Cardiac ventricle fibroblast (primary cell): ENCODE measurements around the gene SHC2. TPM values are rescaled to one million over a fixed set of nuclear protein-coding genes. Genes with fewer than 3 reads are reported as not detected.

Experiments
- total RNA-seq: library from RNA; depleted of rRNA; stranded (reverse); fragments of >200 nt; gene quantifications from 2 replicates; pipeline ENCODE4 v1.2.3, GENCODE V29; 2015

SHC2 gene
- total RNA-seq = 3.1 TPM in 2 replicates

GRCh38 chr19:460877-461720, at the start of gene SHC2:
SHC2 (minus strand) TSS chr19:461033; CDS start chr19:460996, 37 bp downstream.

GRCh38 chr19:507286-508203, 46.7 kb upstream of the SHC2 start, which contains the start of gene TPGS1:
TPGS1 (plus strand) TSS chr19:507497; CDS start chr19:507507, 10 bp downstream.

GRCh38 chr19:496112-496665, 35.4 kb upstream of the SHC2 start, which contains the start of gene MADCAM1:
MADCAM1 (plus strand) TSS chr19:496486; CDS start chr19:496500, 14 bp downstream.

GRCh38 chr19:408902-409515, 51.8 kb downstream of the SHC2 start, which contains the start of gene C2CD4C:
C2CD4C (minus strand) TSS chr19:409147; CDS start chr19:408361, 786 bp downstream.

Other genes starting within 250 kb of the SHC2 start
- 3.3 and 8.0 TPM in 2 replicates for gene PLPP2, start 169.6 kb downstream of the SHC2 start, total RNA-seq
- 13.6 and 17.0 TPM in 2 replicates for gene MIER2, start 116.2 kb downstream of the SHC2 start, total RNA-seq
- gene C2CD4C, start 51.9 kb downstream of the SHC2 start, total RNA-seq = not detected in 2 replicates
- 0.10 TPM in 1 of 2 replicates, not detected in the other for gene MADCAM1, start 35.5 kb upstream of the SHC2 start, total RNA-seq
- 60.8 and 64.0 TPM in 2 replicates for gene TPGS1, start 46.5 kb upstream of the SHC2 start, total RNA-seq
- gene CDC34, start 70.7 kb upstream of the SHC2 start, total RNA-seq = 55.1 and 58.4 TPM in 2 replicates
- gene GZMM, start 83.0 kb upstream of the SHC2 start, total RNA-seq = not detected in 2 replicates
- gene BSG, start 111.6 kb upstream of the SHC2 start, total RNA-seq = 746 and 828 TPM in 2 replicates
- 2.5 and 2.7 TPM in 2 replicates for gene HCN2, start 128.8 kb upstream of the SHC2 start, total RNA-seq
- gene POLRMT, start 172.5 kb upstream of the SHC2 start, total RNA-seq = 20.7 and 31.3 TPM in 2 replicates
- gene FGF22, start 178.8 kb upstream of the SHC2 start, total RNA-seq = not detected in 2 replicates
- gene RNF126, start 202.2 kb upstream of the SHC2 start, total RNA-seq = 29.8 and 30.6 TPM in 2 replicates
- 58.3 and 76.3 TPM in 2 replicates for gene FSTL3, start 215.4 kb upstream of the SHC2 start, total RNA-seq
- gene PRSS57, start 234.4 kb upstream of the SHC2 start, total RNA-seq = not detected in 2 replicates
- 46.4 and 55.6 TPM in 2 replicates for gene PALM, start 247.9 kb upstream of the SHC2 start, total RNA-seq